Stomach (tissue), 4 donors: ENCODE measurements around the gene TSKS.

Experiments used
- EP300 ChIP-seq: sonication (generic); formaldehyde crosslinking; IDR thresholded peaks from one replicate; pipeline ENCODE4 v1.6.1; 2017; ENCODE audit warnings: antibody characterized with exemption
- POLR2AphosphoS5 ChIP-seq, 3 donors: sonication (generic); formaldehyde crosslinking; IDR thresholded peaks; one replicate each; pipeline ENCODE4 v1.6.1; 2016; ENCODE audit warnings: antibody characterized with exemption in 3 of 3

- TF ChIP-seq EP300 (no peak), POLR2AphosphoS5 (IDR thresholded peaks at IDR 0.05) (no peak)
Observed at GRCh38 chr19:49749771-49750170, 13.3 kb downstream of the TSKS start.
